ENCODE measurements around the gene SPDYE4.

SPDYE4 gene

GRCh38 chr17:8785547-8786413 lies 27.4 kb upstream of the SPDYE4 start:
- peak; percentile 44 for DNase-seq

GRCh38 chr17:8782176-8782575 lies 23.8 kb upstream of the SPDYE4 start:
- DNase-seq = no peak

GRCh38 chr17:8781776-8782175 lies 23.4 kb upstream of the SPDYE4 start:
- DNase-seq = no peak

- DNase-seq = no peak
Observed at GRCh38 chr17:8776881-8777280, 18.5 kb upstream of the SPDYE4 start.

GRCh38 chr17:8776248-8776647 lies 17.9 kb upstream of the SPDYE4 start:
- DNase-seq = no peak

GRCh38 chr17:8766731-8767130 lies 8.4 kb upstream of the SPDYE4 start:
- DNase-seq = no peak

GRCh38 chr17:8762012-8762411 lies 3.7 kb upstream of the SPDYE4 start:
- no peak for DNase-seq

GRCh38 chr17:8757189-8757588 lies 1.2 kb downstream of the SPDYE4 start:
- no peak for DNase-seq

GRCh38 chr17:8755590-8756255 lies 2.6 kb downstream of the SPDYE4 start:
- DNase-seq = no peak

GRCh38 chr17:8754890-8755289 lies 3.5 kb downstream of the SPDYE4 start:
- no peak for DNase-seq

GRCh38 chr17:8753976-8754440 lies 4.3 kb downstream of the SPDYE4 start:
- no peak for DNase-seq

GRCh38 chr17:8753136-8753975 lies 5.0 kb downstream of the SPDYE4 start:
- no peak for DNase-seq

- no peak for DNase-seq
Observed at GRCh38 chr17:8749616-8750015, 8.7 kb downstream of the SPDYE4 start.

- DNase-seq = no peak
Observed at GRCh38 chr17:8747742-8748141, 10.6 kb downstream of the SPDYE4 start.

GRCh38 chr17:8746501-8747236 lies 11.7 kb downstream of the SPDYE4 start:
- no peak for DNase-seq

- peak; percentile 68 for DNase-seq
Observed at GRCh38 chr17:8745586-8746500, 12.5 kb downstream of the SPDYE4 start.

GRCh38 chr17:8744086-8744785 lies 14.1 kb downstream of the SPDYE4 start:
- no peak for DNase-seq

GRCh38 chr17:8742819-8743218 lies 15.5 kb downstream of the SPDYE4 start:
- no peak for DNase-seq

- DNase-seq = no peak
Observed at GRCh38 chr17:8742274-8742673, 16.1 kb downstream of the SPDYE4 start.

GRCh38 chr17:8741771-8742170 lies 16.6 kb downstream of the SPDYE4 start:
- DNase-seq = no peak

GRCh38 chr17:8741366-8741765 lies 17.0 kb downstream of the SPDYE4 start:
- DNase-seq = no peak

Measured in effector CD4-positive, alpha-beta T cell (primary cell).